Measurements from ENCODE around the gene UBC.

GRCh38 chr12:124917135-124917840, 2.8 kb upstream of the UBC start:
- TF ChIP-seq, protein P1, sequence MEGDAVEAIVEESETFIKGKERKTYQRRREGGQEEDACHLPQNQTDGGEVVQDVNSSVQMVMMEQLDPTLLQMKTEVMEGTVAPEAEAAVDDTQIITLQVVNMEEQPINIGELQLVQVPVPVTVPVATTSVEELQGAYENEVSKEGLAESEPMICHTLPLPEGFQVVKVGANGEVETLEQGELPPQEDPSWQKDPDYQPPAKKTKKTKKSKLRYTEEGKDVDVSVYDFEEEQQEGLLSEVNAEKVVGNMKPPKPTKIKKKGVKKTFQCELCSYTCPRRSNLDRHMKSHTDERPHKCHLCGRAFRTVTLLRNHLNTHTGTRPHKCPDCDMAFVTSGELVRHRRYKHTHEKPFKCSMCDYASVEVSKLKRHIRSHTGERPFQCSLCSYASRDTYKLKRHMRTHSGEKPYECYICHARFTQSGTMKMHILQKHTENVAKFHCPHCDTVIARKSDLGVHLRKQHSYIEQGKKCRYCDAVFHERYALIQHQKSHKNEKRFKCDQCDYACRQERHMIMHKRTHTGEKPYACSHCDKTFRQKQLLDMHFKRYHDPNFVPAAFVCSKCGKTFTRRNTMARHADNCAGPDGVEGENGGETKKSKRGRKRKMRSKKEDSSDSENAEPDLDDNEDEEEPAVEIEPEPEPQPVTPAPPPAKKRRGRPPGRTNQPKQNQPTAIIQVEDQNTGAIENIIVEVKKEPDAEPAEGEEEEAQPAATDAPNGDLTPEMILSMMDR (IDR thresholded peaks at IDR 0.05) = no peak
- TF ChIP-seq POLR2A (IDR thresholded peaks at IDR 0.05) (no peak), POLR2AphosphoS5 (IDR thresholded peaks at IDR 0.05) (peak; percentile 95 to 100 (median 99)), EP300 (IDR thresholded peaks at IDR 0.05) (peak; percentile 79)

Measured in stomach (tissue), 4 donors.